H9 (cell line): ENCODE results near the gene HOXB8. TPM values are rescaled to one million over a fixed set of nuclear protein-coding genes. Genes with fewer than 3 reads are reported as not detected.

Experiments used
- DNase-seq: peaks from one replicate; pipeline ENCODE4 v3.0.0-alpha.2; 2017
- H2AFZ ChIP-seq: one replicate; pipeline ENCODE4 v1.6.1; 2013; ENCODE audit warnings: mild to moderate bottlenecking, low read length, control low read depth, moderate library complexity
- H2AK5ac ChIP-seq: 2 replicates; pipeline ENCODE4 v1.6.1; 2013; ENCODE audit warnings: low read length, control low read depth, mixed read lengths; ENCODE audit not compliant: insufficient read length
- H2BK120ac ChIP-seq: one replicate; pipeline ENCODE4 v1.6.1; 2013; ENCODE audit warnings: low read depth, mild to moderate bottlenecking, low read length, control low read depth, inconsistent platforms; ENCODE audit not compliant: poor library complexity, severe bottlenecking
- H2BK12ac ChIP-seq: 2 replicates; pipeline ENCODE4 v1.6.1; 2013; ENCODE audit warnings: low read length, control low read depth, mixed read lengths, low read depth; ENCODE audit not compliant: insufficient read length
- H2BK15ac ChIP-seq: 2 replicates; pipeline ENCODE4 v1.6.1; 2013; ENCODE audit warnings: low read depth, low read length, control low read depth
- H2BK20ac ChIP-seq: one replicate; pipeline ENCODE4 v1.6.1; 2013; ENCODE audit warnings: low read depth, mild to moderate bottlenecking, low read length, control low read depth, inconsistent platforms; ENCODE audit not compliant: poor library complexity, severe bottlenecking
- H2BK5ac ChIP-seq: 2 replicates; pipeline ENCODE4 v1.6.1; 2013; ENCODE audit warnings: low read length, control low read depth, mixed read lengths; ENCODE audit not compliant: insufficient read length
- H3K14ac ChIP-seq: 2 replicates; pipeline ENCODE4 v1.6.1; 2013; ENCODE audit warnings: low read length, control low read depth; ENCODE audit not compliant: insufficient read depth
- H3K18ac ChIP-seq: 2 replicates; pipeline ENCODE4 v1.6.1; 2013; ENCODE audit warnings: low read depth, mild to moderate bottlenecking, mixed read lengths, low read length, control low read depth; ENCODE audit not compliant: insufficient read length
- H3K23ac ChIP-seq: 2 replicates; pipeline ENCODE4 v1.6.1; 2013; ENCODE audit warnings: low read length, control low read depth, mixed read lengths, low read depth; ENCODE audit not compliant: insufficient read length
- H3K23me2 ChIP-seq: 2 replicates; pipeline ENCODE4 v1.6.1; 2013; ENCODE audit warnings: low read depth, mild to moderate bottlenecking, mixed read lengths, low read length, control low read depth; ENCODE audit not compliant: insufficient read length, poor library complexity, severe bottlenecking
- H3K27ac ChIP-seq: 2 replicates; pipeline ENCODE4 v1.5.1; 2013; ENCODE audit warnings: low read length, control low read depth, mixed read lengths, low read depth; ENCODE audit not compliant: insufficient read length
- H3K27me3 ChIP-seq: 2 replicates; pipeline ENCODE4 v1.6.1; 2013; ENCODE audit warnings: low read length, control low read depth, inconsistent platforms; ENCODE audit not compliant: insufficient read depth
- H3K4ac ChIP-seq: 2 replicates; pipeline ENCODE4 v1.6.1; 2013; ENCODE audit warnings: low read depth, mild to moderate bottlenecking, control low read depth, inconsistent platforms, low read length, moderate library complexity
- H3K4me1 ChIP-seq: 2 replicates; pipeline ENCODE4 v1.6.1; 2013; ENCODE audit warnings: low read length, control low read depth, inconsistent platforms; ENCODE audit not compliant: insufficient read depth
- H3K4me2 ChIP-seq: 2 replicates; pipeline ENCODE4 v1.6.1; 2013; ENCODE audit warnings: low read length, control low read depth, mixed read lengths; ENCODE audit not compliant: insufficient read length, insufficient read depth
- H3K56ac ChIP-seq: 2 replicates; pipeline ENCODE4 v1.6.1; 2013; ENCODE audit warnings: low read depth, mild to moderate bottlenecking, mixed read lengths, low read length, control low read depth; ENCODE audit not compliant: insufficient read length
- H3K79me1 ChIP-seq: 2 replicates; pipeline ENCODE4 v1.6.1; 2013; ENCODE audit warnings: low read depth, mild to moderate bottlenecking, moderate library complexity, low read length, control low read depth, inconsistent platforms; ENCODE audit not compliant: insufficient read depth, poor library complexity, severe bottlenecking
- H3K79me2 ChIP-seq: 2 replicates; pipeline ENCODE4 v1.6.1; 2013; ENCODE audit warnings: low read length, control low read depth, inconsistent platforms; ENCODE audit not compliant: insufficient read depth
- H3K9ac ChIP-seq: 2 replicates; pipeline ENCODE4 v1.6.1; 2013; ENCODE audit warnings: low read length, control low read depth, mixed read lengths; ENCODE audit not compliant: insufficient read length; ENCODE audit errors: extremely low read depth
- H3K9me3 ChIP-seq: one replicate; pipeline ENCODE4 v1.6.1; 2013; ENCODE audit warnings: low read depth, low read length, inconsistent platforms; ENCODE audit not compliant: control insufficient read depth
- H3T11ph ChIP-seq: one replicate; pipeline ENCODE4 v1.6.1; 2013; ENCODE audit warnings: mild to moderate bottlenecking, low read length, control low read depth, inconsistent platforms
- H4K20me1 ChIP-seq: one replicate; pipeline ENCODE4 v1.6.1; 2013; ENCODE audit not compliant: control insufficient read depth, insufficient read length, insufficient read depth
- H4K5ac ChIP-seq: 2 replicates; pipeline ENCODE4 v1.6.1; 2013; ENCODE audit warnings: low read depth, mild to moderate bottlenecking, mixed read lengths, low read length, control low read depth; ENCODE audit not compliant: insufficient read length
- H4K8ac ChIP-seq: replicated peaks from 2 replicates; pipeline ENCODE4 v1.6.1; 2013; ENCODE audit warnings: low read length, control low read depth, mixed read lengths, low read depth; ENCODE audit not compliant: insufficient read length
- H4K91ac ChIP-seq: 2 replicates; pipeline ENCODE4 v1.6.1; 2013; ENCODE audit warnings: low read depth, mild to moderate bottlenecking, moderate library complexity, mixed read lengths, low read length, control low read depth; ENCODE audit not compliant: insufficient read length
- H3K27ac Mint-ChIP-seq, 3 experiments: 2 replicates in 2 of 3; 3 replicates in 1 of 3; pipeline ENCODE4 v1.8.0; 2020 to 2021; ENCODE audit warnings: mixed read lengths in 3 of 3, mild to moderate bottlenecking in 1 of 3, moderate library complexity in 1 of 3
- H3K27me3 Mint-ChIP-seq: 2 replicates; pipeline ENCODE4 v1.8.0; 2021; ENCODE audit warnings: low read depth, mild to moderate bottlenecking, moderate library complexity, mixed read lengths
- H3K36me3 Mint-ChIP-seq, 3 experiments: 2 replicates in 2 of 3; 3 replicates in 1 of 3; pipeline ENCODE4 v1.8.0; 2020 to 2021; ENCODE audit warnings: low read depth in 3 of 3, mixed read lengths in 3 of 3; ENCODE audit not compliant: insufficient read depth in 1 of 3
- H3K4me1 Mint-ChIP-seq, 2 experiments: 2 replicates each; pipeline ENCODE4 v1.8.0; 2020; ENCODE audit warnings: mixed read lengths in 2 of 2
- H3K4me3 Mint-ChIP-seq, 2 experiments: 2 replicates in 1 of 2; 3 replicates in 1 of 2; pipeline ENCODE4 v1.8.0; 2020 to 2021; ENCODE audit warnings: mild to moderate bottlenecking in 2 of 2, mixed read lengths in 2 of 2, moderate library complexity in 1 of 2
- H3K9me3 Mint-ChIP-seq, 2 experiments: 2 replicates in 1 of 2; 3 replicates in 1 of 2; pipeline ENCODE4 v1.8.0; 2020; ENCODE audit warnings: mild to moderate bottlenecking in 2 of 2, mixed read lengths in 2 of 2, moderate library complexity in 1 of 2
- WGBS: extraction: QIAGEN DNeasy Blood & Tissue Kit; methylation state at CpG from one replicate; pipeline ENCODE4 v1.1.7; 2013; ENCODE audit warnings: missing lambda C conversion rate, low lambda C conversion rate, mixed read lengths; ENCODE audit not compliant: insufficient read length; ENCODE audit errors: extremely low coverage; 5-methylcytosine and 5-hydroxymethylcytosine counted together
- total RNA-seq: library from RNA; stranded (reverse); gene quantifications from 2 replicates; pipeline ENCODE4 v1.2.1, GENCODE V29; 2021
- TF ChIP-seq, protein P1 (sequence below): fragments of 200-600 bp; sonication (generic); conservative IDR thresholded peaks from 3 replicates; pipeline ENCODE4 v1.8.0; 2021; ENCODE audit warnings: antibody characterized with exemption, mild to moderate bottlenecking

Gene HOXB8
- total RNA-seq, 1 experiment from 2014 or later, result not detected

- H3K9me3 Mint-ChIP-seq, result peaks cover 0 to 24% of the 10 kb centered on the region in 2 experiments; a peak in 4 of 5 replicates
- TF ChIP-seq, protein P1, sequence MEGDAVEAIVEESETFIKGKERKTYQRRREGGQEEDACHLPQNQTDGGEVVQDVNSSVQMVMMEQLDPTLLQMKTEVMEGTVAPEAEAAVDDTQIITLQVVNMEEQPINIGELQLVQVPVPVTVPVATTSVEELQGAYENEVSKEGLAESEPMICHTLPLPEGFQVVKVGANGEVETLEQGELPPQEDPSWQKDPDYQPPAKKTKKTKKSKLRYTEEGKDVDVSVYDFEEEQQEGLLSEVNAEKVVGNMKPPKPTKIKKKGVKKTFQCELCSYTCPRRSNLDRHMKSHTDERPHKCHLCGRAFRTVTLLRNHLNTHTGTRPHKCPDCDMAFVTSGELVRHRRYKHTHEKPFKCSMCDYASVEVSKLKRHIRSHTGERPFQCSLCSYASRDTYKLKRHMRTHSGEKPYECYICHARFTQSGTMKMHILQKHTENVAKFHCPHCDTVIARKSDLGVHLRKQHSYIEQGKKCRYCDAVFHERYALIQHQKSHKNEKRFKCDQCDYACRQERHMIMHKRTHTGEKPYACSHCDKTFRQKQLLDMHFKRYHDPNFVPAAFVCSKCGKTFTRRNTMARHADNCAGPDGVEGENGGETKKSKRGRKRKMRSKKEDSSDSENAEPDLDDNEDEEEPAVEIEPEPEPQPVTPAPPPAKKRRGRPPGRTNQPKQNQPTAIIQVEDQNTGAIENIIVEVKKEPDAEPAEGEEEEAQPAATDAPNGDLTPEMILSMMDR, result no peak
- no peak overlapping the region for H3K56ac ChIP-seq
- no peak overlapping the region for H3K23ac ChIP-seq
- H2AK5ac ChIP-seq, result no peak overlapping the region
- no peak overlapping the region for H4K5ac ChIP-seq
- no peaks in the 10 kb centered on the region for H3K23me2 ChIP-seq
- no peak overlapping the region for H3K4me2 ChIP-seq
- no peak overlapping the region for H2BK5ac ChIP-seq
- no peak overlapping the region; a peak in 2 of 5 replicates for H3K4me3 Mint-ChIP-seq
- no peak for DNase-seq
- H3T11ph ChIP-seq, result no peak overlapping the region
- no peak overlapping the region for H3K4ac ChIP-seq
- no peaks in the 10 kb centered on the region for H3K36me3 Mint-ChIP-seq
- H3K27ac ChIP-seq, result no peak overlapping the region
- H3K4me1 Mint-ChIP-seq, result peaks cover 8 to 28% of the 10 kb centered on the region in 2 experiments
- no peak overlapping the region for H4K91ac ChIP-seq
- no peak overlapping the region for H2BK12ac ChIP-seq
- H3K14ac ChIP-seq, result no peak overlapping the region
- no peak overlapping the region for H2BK120ac ChIP-seq
- H3K27me3 Mint-ChIP-seq, result peaks cover 100% of the 10 kb centered on the region
- H4K8ac ChIP-seq, result no peak overlapping the region
- H2AFZ ChIP-seq, result no peak overlapping the region
- H3K27ac Mint-ChIP-seq, result no peak overlapping the region
- H3K79me1 ChIP-seq, result no peaks in the 10 kb centered on the region
- no peaks in the 10 kb centered on the region for H3K79me2 ChIP-seq
- no peaks in the 10 kb centered on the region for H4K20me1 ChIP-seq
- H3K27me3 ChIP-seq, result peaks cover 99% of the 10 kb centered on the region
- no CpG with 5 or more reads among the region's 7 CpGs for WGBS
- H3K9ac ChIP-seq, result no peak overlapping the region
- no peak overlapping the region for H2BK15ac ChIP-seq
- H3K9me3 ChIP-seq, result no peaks in the 10 kb centered on the region
- H2BK20ac ChIP-seq, result no peak overlapping the region
- no peaks in the 10 kb centered on the region for H3K4me1 ChIP-seq
- H3K18ac ChIP-seq, result no peak overlapping the region
These were observed 16.4 kb downstream of the HOXB8 start for GRCh38 chr17:48598736-48599135.
